Fibroblast of pulmonary artery (primary cell): Measurements from ENCODE around the gene CCL27.

Source experiments
- DNase-seq: peaks from one replicate; pipeline ENCODE4 v3.0.0-alpha.2; 2010; ENCODE audit warnings: low read depth
- H3K4me3 ChIP-seq: replicated peaks from 2 replicates; pipeline ENCODE4 v1.5.1; 2011; ENCODE audit warnings: low read depth, mild to moderate bottlenecking, control low read depth, low read length, moderate library complexity
- TF ChIP-seq, protein P1 (sequence below): IDR thresholded peaks from 2 replicates; pipeline ENCODE4 v1.5.1; 2011; ENCODE audit warnings: mild to moderate bottlenecking, control low read depth, low read length, inconsistent platforms; ENCODE audit errors: missing control alignments

Gene CCL27

GRCh38 chr9:34620061-34620994 is 42.1 kb downstream of the CCL27 start, which contains the start of gene DCTN3:
Gene DCTN3 (minus strand): TSS chr9:34620495. CDS start chr9:34620464, 31 bp downstream.
- DNase-seq, result peak; percentile 97
- TF ChIP-seq, protein P1, sequence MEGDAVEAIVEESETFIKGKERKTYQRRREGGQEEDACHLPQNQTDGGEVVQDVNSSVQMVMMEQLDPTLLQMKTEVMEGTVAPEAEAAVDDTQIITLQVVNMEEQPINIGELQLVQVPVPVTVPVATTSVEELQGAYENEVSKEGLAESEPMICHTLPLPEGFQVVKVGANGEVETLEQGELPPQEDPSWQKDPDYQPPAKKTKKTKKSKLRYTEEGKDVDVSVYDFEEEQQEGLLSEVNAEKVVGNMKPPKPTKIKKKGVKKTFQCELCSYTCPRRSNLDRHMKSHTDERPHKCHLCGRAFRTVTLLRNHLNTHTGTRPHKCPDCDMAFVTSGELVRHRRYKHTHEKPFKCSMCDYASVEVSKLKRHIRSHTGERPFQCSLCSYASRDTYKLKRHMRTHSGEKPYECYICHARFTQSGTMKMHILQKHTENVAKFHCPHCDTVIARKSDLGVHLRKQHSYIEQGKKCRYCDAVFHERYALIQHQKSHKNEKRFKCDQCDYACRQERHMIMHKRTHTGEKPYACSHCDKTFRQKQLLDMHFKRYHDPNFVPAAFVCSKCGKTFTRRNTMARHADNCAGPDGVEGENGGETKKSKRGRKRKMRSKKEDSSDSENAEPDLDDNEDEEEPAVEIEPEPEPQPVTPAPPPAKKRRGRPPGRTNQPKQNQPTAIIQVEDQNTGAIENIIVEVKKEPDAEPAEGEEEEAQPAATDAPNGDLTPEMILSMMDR, result no peak

GRCh38 chr9:34615132-34615531 is 47.3 kb downstream of the CCL27 start:
- no peak for DNase-seq
- no peak overlapping the region for H3K4me3 ChIP-seq
- TF ChIP-seq, protein P1, result no peak

More at GRCh38 chr9:34620061-34620994, 42.1 kb downstream of the CCL27 start, which contains the start of gene DCTN3:
- peak within 1 kb of the TSS; percentile 96 for H3K4me3 ChIP-seq

DNA sequence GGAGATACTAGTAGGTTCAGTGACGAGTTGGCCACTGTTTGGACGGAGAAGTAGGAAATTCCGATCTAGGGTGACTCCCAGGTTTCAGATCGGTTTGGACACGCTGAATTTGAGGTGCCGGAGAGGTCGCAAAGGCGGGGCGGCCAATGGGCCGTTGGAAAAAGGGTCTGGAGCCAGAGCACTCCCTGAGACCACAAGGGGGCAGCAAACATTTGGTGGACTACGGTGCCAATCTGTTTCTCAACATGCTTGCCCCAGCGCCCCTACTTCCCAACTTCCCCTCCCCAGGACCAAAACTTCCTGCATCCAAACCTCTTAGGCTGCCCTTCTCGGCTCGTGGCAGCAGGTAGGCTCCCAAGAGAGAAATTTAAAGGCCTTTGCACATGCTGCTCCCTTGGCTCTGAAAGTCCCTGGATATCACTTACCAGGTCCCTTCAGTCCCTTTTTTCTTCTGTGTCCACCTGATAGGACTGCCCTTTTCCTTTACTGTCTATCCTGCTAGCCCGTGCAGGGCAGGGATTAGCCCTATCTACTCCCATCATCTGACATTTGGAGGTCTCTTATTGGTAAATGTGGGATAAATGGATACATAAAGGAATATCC is 49.6 kb downstream of the CCL27 start:
- DNase-seq, result peak; percentile 77
- TF ChIP-seq, protein P1, result peak; percentile 87
- peak overlapping the region; percentile 88 for H3K4me3 ChIP-seq
